K562 (cell line): ENCODE data around the gene VPS13D. TPM values are rescaled to one million over a fixed set of nuclear protein-coding genes. Genes with fewer than 3 reads are reported as not detected.

ENCODE experiments used
- ATAC-seq: fragments of 200-7000 bp; cut with Tn5 transposase; 3 replicates; pipeline ENCODE4 v1.9.1; 2020; ENCODE audit warnings: moderate library complexity
- BruUV-seq: library from RNA; stranded (reverse); fragments of 400-500 nt; replicated peaks from 2 replicates; lab custom pipeline; 2021; lab: Mats Ljungman, UMichigan
- CTCF ChIA-PET: fragments of 300-600 bp; formaldehyde crosslinking; extraction: SDS; loops from one replicate; lab custom pipeline; 2021; ENCODE audit warnings: low intra/inter-chr PET ratio; lab: Yijun Ruan, JAX
- POLR2A ChIA-PET: fragments of 300-600, 350-650 bp; sonication (Branson Sonifier 250); formaldehyde crosslinking; extraction: SDS; loops from one replicate; lab custom pipeline; 2021; ENCODE audit warnings: antibody characterized with exemption, inconsistent platforms; lab: Yijun Ruan, JAX
- DNase-seq, 4 experiments: peaks; one replicate each; pipeline versions ENCODE4 v3.0.0 to v3.0.0-alpha.2; 2011 to 2018; ENCODE audit warnings: low spot score in 3 of 4, mixed read lengths in 3 of 4; ENCODE audit errors: extremely low read depth in 1 of 4
- FAIRE-seq: peaks from 2 replicates; lab custom pipeline; 2011; peaks lifted over from hg19 to GRCh38; lab: Jason Lieb, UNC
- H2AFZ ChIP-seq: 2 replicates; pipeline ENCODE4 v1.6.0; 2011; ENCODE audit warnings: low read depth, low read length, control low read depth, inconsistent platforms
- H3K27ac ChIP-seq: fragments of 200-600 bp; 3 replicates; pipeline ENCODE4 v1.8.0; 2011; ENCODE audit warnings: low read depth, mild to moderate bottlenecking, control low read depth, inconsistent platforms, low read length, moderate library complexity, mixed read lengths; ENCODE audit errors: extremely low read depth
- H3K27me3 ChIP-seq, 2 experiments: fragments of 300-600 bp in 1 of 2; 2 replicates in 1 of 2; 3 replicates in 1 of 2; pipeline versions ENCODE4 v1.6.0 to v1.8.0; 2011; ENCODE audit warnings: inconsistent platforms in 2 of 2, low read length in 2 of 2, mild to moderate bottlenecking in 1 of 2, mixed read lengths in 1 of 2, moderate library complexity in 1 of 2; ENCODE audit not compliant: control insufficient read depth in 2 of 2, insufficient read depth in 2 of 2
- H3K36me3 ChIP-seq: fragments of 300-600 bp; 3 replicates; pipeline ENCODE4 v1.8.0; 2011; ENCODE audit warnings: mild to moderate bottlenecking, low read length, inconsistent platforms; ENCODE audit not compliant: control insufficient read depth, insufficient read depth
- H3K4me1 ChIP-seq, 2 experiments: fragments of 200-600 bp in 1 of 2; replicated peaks in 1 of 2; 2 replicates in 1 of 2; 3 replicates in 1 of 2; pipeline versions ENCODE4 v1.5.1 to v1.8.0; 2011; ENCODE audit warnings: inconsistent platforms in 2 of 2, low read length in 2 of 2, mild to moderate bottlenecking in 1 of 2, mixed read lengths in 1 of 2, moderate library complexity in 1 of 2; ENCODE audit not compliant: control insufficient read depth in 2 of 2, insufficient read depth in 2 of 2
- H3K4me2 ChIP-seq: 2 replicates; pipeline ENCODE4 v1.6.1; 2011; ENCODE audit warnings: low read length, control low read depth, inconsistent platforms, mixed read lengths; ENCODE audit not compliant: insufficient read depth
- H3K4me3 ChIP-seq: fragments of 200-600 bp; sonication (generic), shearing (Covaris generic); 2 replicates; pipeline ENCODE4 v1.5.1; 2016; ENCODE audit warnings: control low read depth, inconsistent platforms
- H3K79me2 ChIP-seq: fragments of 200-600 bp; 3 replicates; pipeline ENCODE4 v1.8.0; 2011; ENCODE audit warnings: low read length, inconsistent platforms; ENCODE audit not compliant: control insufficient read depth, insufficient read depth
- H3K9ac ChIP-seq, 2 experiments: 2 replicates each; pipeline versions ENCODE4 v1.6.0 to v1.6.1; 2011; ENCODE audit warnings: low read depth in 2 of 2, low read length in 2 of 2, control low read depth in 1 of 2, inconsistent platforms in 1 of 2, mild to moderate bottlenecking in 1 of 2, mixed read lengths in 1 of 2; ENCODE audit not compliant: insufficient read depth in 1 of 2
- H3K9me1 ChIP-seq: one replicate; pipeline ENCODE4 v1.6.0; 2011; ENCODE audit warnings: inconsistent platforms, mild to moderate bottlenecking, low read length, moderate library complexity; ENCODE audit not compliant: control insufficient read depth, insufficient read depth
- H3K9me3 ChIP-seq: replicated peaks from 2 replicates; pipeline ENCODE4 v1.5.1; 2011; ENCODE audit warnings: low read depth, low read length, inconsistent platforms; ENCODE audit not compliant: control insufficient read depth, insufficient read depth
- H4K20me1 ChIP-seq: replicated peaks from 2 replicates; pipeline ENCODE4 v1.6.1; 2011; ENCODE audit warnings: low read length, inconsistent platforms, mixed read lengths; ENCODE audit not compliant: control insufficient read depth, insufficient read depth
- ADNP ChIP-seq: fragments of 200-800 bp; sonication (Bioruptor generic); IDR thresholded peaks from 2 replicates; pipeline ENCODE4 v1.6.1; 2016; ENCODE audit warnings: missing genetic modification characterization, missing compliant biosample characterization
- DIDO1 ChIP-seq: fragments of 450-650 bp; IDR thresholded peaks from 2 replicates; pipeline ENCODE4 v1.6.1; 2016; ENCODE audit warnings: low read depth, missing biosample characterization, missing genetic modification characterization
- FIP1L1 ChIP-seq: fragments of 200-400 bp; formaldehyde crosslinking; IDR thresholded peaks from 2 replicates; pipeline ENCODE4 v1.6.1; 2018; ENCODE audit warnings: mild to moderate bottlenecking, low read depth, low read length; ENCODE audit not compliant: poor library complexity, severe bottlenecking
- FUS ChIP-seq: fragments of 200-400 bp; formaldehyde crosslinking; optimal IDR thresholded peaks from 2 replicates; pipeline ENCODE3; 2017; ENCODE audit warnings: low read depth, low read length
- HMGN3 ChIP-seq: IDR thresholded peaks from 2 replicates; pipeline ENCODE4 v1.6.1; 2011; ENCODE audit warnings: borderline replicate concordance, low read depth, mild to moderate bottlenecking, mixed read lengths, low read length; ENCODE audit not compliant: insufficient read length; ENCODE audit errors: extremely low read depth
- KLF13 ChIP-seq: fragments of 450-650 bp; IDR thresholded peaks from 2 replicates; pipeline ENCODE4 v1.6.1; 2016; ENCODE audit warnings: missing genetic modification characterization, low read depth, mild to moderate bottlenecking, missing compliant biosample characterization, moderate library complexity, borderline replicate concordance
- MIER1 ChIP-seq: fragments of 450-650 bp; IDR thresholded peaks from 2 replicates; pipeline ENCODE4 v1.6.1; 2016; ENCODE audit warnings: antibody characterized with exemption, mild to moderate bottlenecking, low read depth
- NFXL1 ChIP-seq: fragments of 450-650 bp; formaldehyde crosslinking; IDR thresholded peaks from 2 replicates; pipeline ENCODE4 v1.4.0; 2021; ENCODE audit warnings: mild to moderate bottlenecking
- NR3C1 ChIP-seq: sonication (generic); formaldehyde crosslinking; IDR thresholded peaks from 2 replicates; pipeline ENCODE4 v1.8.1; 2022; ENCODE audit warnings: missing genetic modification reagents
- PCBP1 ChIP-seq: fragments of 200-400 bp; formaldehyde crosslinking; IDR thresholded peaks from 2 replicates; pipeline ENCODE4 v1.6.1; 2018; ENCODE audit warnings: mild to moderate bottlenecking, low read depth, low read length; ENCODE audit not compliant: poor library complexity, severe bottlenecking
- POLR2B ChIP-seq: fragments of 450-650 bp; IDR thresholded peaks from 2 replicates; pipeline ENCODE4 v1.6.1; 2018; ENCODE audit warnings: low read depth; ENCODE audit not compliant: partially characterized antibody
- RBM34 ChIP-seq: fragments of 200-400 bp; formaldehyde crosslinking; IDR thresholded peaks from 2 replicates; pipeline ENCODE4 v1.6.1; 2018; ENCODE audit warnings: low read length, borderline replicate concordance; ENCODE audit not compliant: insufficient read depth
- TSC22D4 ChIP-seq: fragments of 450-650 bp; IDR thresholded peaks from 2 replicates; pipeline ENCODE4 v1.6.1; 2016; ENCODE audit warnings: missing genetic modification characterization, missing biosample characterization, control low read depth
- ZKSCAN8 ChIP-seq: fragments of 200-800 bp; sonication (Bioruptor generic); IDR thresholded peaks from 2 replicates; pipeline ENCODE4 v1.6.1; 2016; ENCODE audit warnings: missing genetic modification characterization, missing compliant biosample characterization
- ZNF316 ChIP-seq: fragments of 450-650 bp; IDR thresholded peaks from 2 replicates; pipeline ENCODE4 v1.6.1; 2016
- ZNF561 ChIP-seq: fragments of 450-650 bp; formaldehyde crosslinking; conservative IDR thresholded peaks from 2 replicates; pipeline ENCODE4 v1.4.0; 2020; ENCODE audit warnings: mild to moderate bottlenecking, moderate library complexity
- ZNF76 ChIP-seq: fragments of 250-450 bp; sonication (Bioruptor Pico); IDR thresholded peaks from 2 replicates; pipeline ENCODE4 v1.4.0; 2020; ENCODE audit warnings: mild to moderate bottlenecking, moderate library complexity, borderline replicate concordance
- WGBS: fragments of 100-300 bp; shearing (Covaris generic); methylation state at CpG from one replicate; pipeline ENCODE4 v1.1.6; 2016; ENCODE audit warnings: low coverage, mixed read lengths; ENCODE audit not compliant: insufficient coverage; ENCODE audit errors: missing lambda C conversion rate; 5-methylcytosine and 5-hydroxymethylcytosine counted together
- in situ Hi-C: fragments of 300-500 bp; cut with MboI; formaldehyde crosslinking; loops from 4 replicates; pipeline ENCODE4 v1.15.0; 2018; ENCODE audit warnings: inconsistent platforms, mixed read lengths
- intact Hi-C: fragments of 100-400 bp; cut with micrococcal nuclease; formaldehyde crosslinking; loops from 2 replicates; pipeline ENCODE4 v1.14.2; 2022
- polyA plus RNA-seq, 8 experiments: library from polyadenylated mRNA; depleted of rRNA in 4 of 8; stranded (reverse) in 5 of 8; unstranded in 3 of 8; fragments of >200 nt; fragmentation: Nextera tagmentation in 2 of 8; fragmentation: Illumina TruSeq in 1 of 8; extraction: Ambion mirVana in 2 of 8; extraction: Trizol in 1 of 8; gene quantifications; 2 replicates each; pipeline versions ENCODE4 v1.2.1 to v1.2.3, GENCODE V29; 2011 to 2014; ENCODE audit warnings: inconsistent platforms in 1 of 8, missing spikeins in 1 of 8
- total RNA-seq, 7 experiments: library from RNA; depleted of rRNA in 6 of 7; stranded (reverse); fragments of >200 nt in 6 of 7; fragmentation: Illumina TruSeq in 2 of 7; extraction: Trizol in 2 of 7; gene quantifications; 2 replicates each; pipeline versions ENCODE4 v1.2.1 to v1.2.3, GENCODE V29; 2011 to 2021; ENCODE audit warnings: low replicate concordance in 1 of 7
- TF ChIP-seq, protein P1 (sequence below), 2 experiments: IDR thresholded peaks; 2 replicates each; pipeline ENCODE4 v1.6.1; 2012; ENCODE audit warnings: improper control_type of control experiment in 2 of 2, low read depth in 2 of 2, low read length in 2 of 2, borderline replicate concordance in 1 of 2
- TF ChIP-seq, protein P2 (sequence below): fragments of 250-450 bp; sonication (Bioruptor Pico); IDR thresholded peaks from 2 replicates; pipeline ENCODE4 v1.4.0; 2020; ENCODE audit warnings: borderline replicate concordance

The VPS13D gene
- total and polyA plus RNA-seq, 9 of the 15 experiments (the other 6 are each of a cell fraction or from before 2014, with no cell fraction given) = 6.1 to 51.5 (median 38.5) TPM

DNA sequence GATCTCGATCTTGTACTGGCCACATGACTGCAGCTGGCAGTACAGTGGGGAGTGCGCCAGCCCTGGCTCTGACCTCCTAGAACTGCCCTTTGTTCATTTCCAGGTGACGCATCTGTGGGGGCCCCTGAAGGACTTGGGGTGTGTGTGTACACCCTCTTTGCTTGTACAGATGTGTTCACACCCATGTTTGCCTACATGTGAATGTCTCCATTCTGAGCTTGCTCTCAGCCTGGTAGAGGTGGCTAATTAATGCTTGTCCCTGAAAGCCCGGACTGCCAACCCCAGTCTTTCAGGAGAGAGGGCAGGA is 43.2 kb upstream of the VPS13D start:
- TF ChIP-seq, protein P1, sequence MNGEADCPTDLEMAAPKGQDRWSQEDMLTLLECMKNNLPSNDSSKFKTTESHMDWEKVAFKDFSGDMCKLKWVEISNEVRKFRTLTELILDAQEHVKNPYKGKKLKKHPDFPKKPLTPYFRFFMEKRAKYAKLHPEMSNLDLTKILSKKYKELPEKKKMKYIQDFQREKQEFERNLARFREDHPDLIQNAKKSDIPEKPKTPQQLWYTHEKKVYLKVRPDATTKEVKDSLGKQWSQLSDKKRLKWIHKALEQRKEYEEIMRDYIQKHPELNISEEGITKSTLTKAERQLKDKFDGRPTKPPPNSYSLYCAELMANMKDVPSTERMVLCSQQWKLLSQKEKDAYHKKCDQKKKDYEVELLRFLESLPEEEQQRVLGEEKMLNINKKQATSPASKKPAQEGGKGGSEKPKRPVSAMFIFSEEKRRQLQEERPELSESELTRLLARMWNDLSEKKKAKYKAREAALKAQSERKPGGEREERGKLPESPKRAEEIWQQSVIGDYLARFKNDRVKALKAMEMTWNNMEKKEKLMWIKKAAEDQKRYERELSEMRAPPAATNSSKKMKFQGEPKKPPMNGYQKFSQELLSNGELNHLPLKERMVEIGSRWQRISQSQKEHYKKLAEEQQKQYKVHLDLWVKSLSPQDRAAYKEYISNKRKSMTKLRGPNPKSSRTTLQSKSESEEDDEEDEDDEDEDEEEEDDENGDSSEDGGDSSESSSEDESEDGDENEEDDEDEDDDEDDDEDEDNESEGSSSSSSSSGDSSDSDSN (IDR thresholded peaks at IDR 0.05; ENCODE audit: borderline replicate concordance in 1 of 2, low read depth in 2 of 2, low read length in 2 of 2) = no peak
- TF ChIP-seq, protein P2, sequence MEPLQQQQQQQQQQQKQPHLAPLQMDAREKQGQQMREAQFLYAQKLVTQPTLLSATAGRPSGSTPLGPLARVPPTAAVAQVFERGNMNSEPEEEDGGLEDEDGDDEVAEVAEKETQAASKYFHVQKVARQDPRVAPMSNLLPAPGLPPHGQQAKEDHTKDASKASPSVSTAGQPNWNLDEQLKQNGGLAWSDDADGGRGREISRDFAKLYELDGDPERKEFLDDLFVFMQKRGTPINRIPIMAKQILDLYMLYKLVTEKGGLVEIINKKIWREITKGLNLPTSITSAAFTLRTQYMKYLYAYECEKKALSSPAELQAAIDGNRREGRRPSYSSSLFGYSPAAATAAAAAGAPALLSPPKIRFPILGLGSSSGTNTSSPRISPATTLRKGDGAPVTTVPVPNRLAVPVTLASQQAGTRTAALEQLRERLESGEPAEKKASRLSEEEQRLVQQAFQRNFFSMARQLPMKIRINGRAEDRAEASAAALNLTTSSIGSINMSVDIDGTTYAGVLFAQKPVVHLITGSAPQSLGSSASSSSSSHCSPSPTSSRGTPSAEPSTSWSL = no peak
- TF ChIP-seq FIP1L1 = no peak
- TF ChIP-seq RBM34 = no peak
- 0 out of 2 replicates have a peak, but pooled peaks have one; percentile 32 for TF ChIP-seq NR3C1
- no peak for TF ChIP-seq TSC22D4 (tag)
- TF ChIP-seq POLR2B = no peak
- no peak for TF ChIP-seq NFXL1 (CRISPR knock-in tag)
- peak; percentile 64; the same call in 1 of the 2 replicates for TF ChIP-seq ZKSCAN8 (CRISPR knock-in tag)
- TF ChIP-seq MIER1 = no peak
- 0 out of 2 replicates have a peak, but pooled peaks have one; percentile 7 for TF ChIP-seq ADNP (tag)
- no peak for TF ChIP-seq PCBP1
- no peak for TF ChIP-seq ZNF316
- no peak for TF ChIP-seq DIDO1 (tag)
- TF ChIP-seq ZNF76 (CRISPR knock-in tag) = no peak
- TF ChIP-seq KLF13 = no peak
- no peak for TF ChIP-seq FUS
- TF ChIP-seq ZNF561 = no peak
- TF ChIP-seq HMGN3 = no peak
- TF ChIP-seq, all 486 proteins: peak for 3
- Histone ChIP-seq H3K9me1 (no peaks in the 10 kb centered on the region), H3K4me3 (no peak overlapping the region), H3K4me1 (peaks cover 8 to 32% of the 10 kb centered on the region in 2 experiments; a peak in 3 of 5 replicates), H3K4me2 (no peak overlapping the region), H3K27ac (no peak overlapping the region), H3K9ac (no peak overlapping the region; a peak in 1 of 4 replicates), H3K36me3 (peaks cover 30% of the 10 kb centered on the region), H3K9me3 (no peaks in the 10 kb centered on the region), H2AFZ (no peak overlapping the region), H4K20me1 (peaks cover 62% of the 10 kb centered on the region), H3K79me2 (peaks cover 30% of the 10 kb centered on the region), H3K27me3 (no peaks in the 10 kb centered on the region)
- ChIA-PET CTCF (no interaction called here), POLR2A (interaction anchor here (0.7 to 1.2 kb wide), 4 partner anchors 9 to 381 kb away, joined by 3 read pairs; no protein-coding TSS in a partner anchor)
- in situ Hi-C loops (no loop called here), intact Hi-C loops (no loop called here)
- no TSS peak for BruUV-seq
- FAIRE-seq = no peak
- 65% methylated on average over 4 of the region's 4 CpGs for WGBS
- no peak for ATAC-seq
- no peak for DNase-seq
